KMS-11 (cell line): ENCODE measurements around the gene SELENOI.
"Not testable (repeated sequence)": the region's sequence is repeated elsewhere in the genome, so short reads cannot be mapped to it uniquely, and the experiment has no call there.

Experiments used
- H2AFZ ChIP-seq: fragments of 200-600 bp; sonication (generic); 2 replicates; pipeline ENCODE4 v1.6.1; 2016; ENCODE audit warnings: antibody characterized with exemption, mixed run types, low read depth
- H3K27ac ChIP-seq: fragments of 200-600 bp; sonication (generic); 2 replicates; pipeline ENCODE4 v1.6.1; 2016; ENCODE audit warnings: mild to moderate bottlenecking, mixed run types
- H3K27me3 ChIP-seq: fragments of 200-600 bp; sonication (generic); 2 replicates; pipeline ENCODE4 v1.6.1; 2017; ENCODE audit warnings: mild to moderate bottlenecking, low read depth, mixed run types, moderate library complexity; ENCODE audit not compliant: insufficient read depth
- H3K36me3 ChIP-seq: fragments of 200-600 bp; sonication (generic); 2 replicates; pipeline ENCODE4 v1.6.1; 2017; ENCODE audit warnings: mild to moderate bottlenecking, mixed run types; ENCODE audit not compliant: insufficient read depth
- H3K4me1 ChIP-seq: fragments of 200-600 bp; sonication (generic); 2 replicates; pipeline ENCODE4 v1.6.1; 2016; ENCODE audit warnings: mild to moderate bottlenecking, low read depth, mixed run types; ENCODE audit not compliant: poor library complexity, severe bottlenecking
- H3K4me2 ChIP-seq: fragments of 200-600 bp; sonication (generic); 2 replicates; pipeline ENCODE4 v1.7.0; 2016; ENCODE audit warnings: mild to moderate bottlenecking, mixed run types
- H3K4me3 ChIP-seq: fragments of 200-600 bp; sonication (generic); IDR thresholded peaks from 2 replicates; pipeline ENCODE4 v1.6.1; 2017; ENCODE audit warnings: low read depth, low read length, mixed read lengths; ENCODE audit not compliant: insufficient read depth
- H3K79me2 ChIP-seq: fragments of 200-600 bp; sonication (generic); 2 replicates; pipeline ENCODE4 v1.6.1; 2016; ENCODE audit warnings: low read depth, mixed run types; ENCODE audit not compliant: insufficient read depth
- H3K9ac ChIP-seq: fragments of 200-600 bp; sonication (generic); 2 replicates; pipeline ENCODE4 v1.6.1; 2016; ENCODE audit warnings: mild to moderate bottlenecking, mixed run types
- H4K20me1 ChIP-seq: fragments of 200-600 bp; sonication (generic); 2 replicates; pipeline ENCODE4 v1.6.1; 2016; ENCODE audit warnings: mild to moderate bottlenecking, mixed run types; ENCODE audit not compliant: insufficient read depth
- CTCF ChIP-seq: fragments of 200-600 bp; sonication (generic); conservative IDR thresholded peaks from 2 replicates; pipeline ENCODE4 v1.6.1; 2017; ENCODE audit warnings: low read depth, mild to moderate bottlenecking, antibody characterized with exemption, low read length, moderate library complexity, mixed read lengths

SELENOI gene

GRCh38 chr2:26363958-26364357, 18.0 kb downstream of the SELENOI start:
- Histone ChIP-seq H3K27me3 (no peaks in the 10 kb centered on the region), H3K4me3 (no peak overlapping the region), H3K4me2 (no peak overlapping the region), H3K27ac (no peak overlapping the region), H3K4me1 (peaks cover 22% of the 10 kb centered on the region), H3K79me2 (peaks cover 49% of the 10 kb centered on the region), H3K36me3 (no peaks in the 10 kb centered on the region), H2AFZ (no peak overlapping the region), H4K20me1 (peaks cover 9% of the 10 kb centered on the region), H3K9ac (no peak overlapping the region)
- TF ChIP-seq CTCF = no peak

GRCh38 chr2:26364669-26365068, 18.7 kb downstream of the SELENOI start:
- no peak overlapping the region for H3K27ac ChIP-seq
- H3K4me3 ChIP-seq = no peak overlapping the region
- H3K4me2 ChIP-seq = no peak overlapping the region
- peaks cover 18% of the 10 kb centered on the region for H3K4me1 ChIP-seq
- no peak for TF ChIP-seq CTCF
- no peak overlapping the region for H3K9ac ChIP-seq
- no peak overlapping the region for H2AFZ ChIP-seq
- no peaks in the 10 kb centered on the region for H3K36me3 ChIP-seq
- H4K20me1 ChIP-seq = peaks cover 9% of the 10 kb centered on the region
- peaks cover 41% of the 10 kb centered on the region; the same call in 1 of the 2 replicates for H3K79me2 ChIP-seq
- no peaks in the 10 kb centered on the region for H3K27me3 ChIP-seq

GRCh38 chr2:26366957-26367356, 21.0 kb downstream of the SELENOI start:
- Histone ChIP-seq H3K27ac (no peak overlapping the region), H3K36me3 (no peaks in the 10 kb centered on the region), H3K27me3 (no peaks in the 10 kb centered on the region), H3K4me1 (peaks cover 18% of the 10 kb centered on the region), H3K79me2 (peaks cover 19% of the 10 kb centered on the region; the same call in 1 of the 2 replicates), H3K9ac (no peak overlapping the region), H3K4me3 (no peak overlapping the region), H2AFZ (no peak overlapping the region), H4K20me1 (peaks cover 9% of the 10 kb centered on the region), H3K4me2 (no peak overlapping the region)
- TF ChIP-seq CTCF = no peak

GRCh38 chr2:26369664-26370063, 23.7 kb downstream of the SELENOI start:
- H3K36me3 ChIP-seq, H3K4me3 ChIP-seq, H3K79me2 ChIP-seq, H3K27ac ChIP-seq, H4K20me1 ChIP-seq, H2AFZ ChIP-seq, H3K4me2 ChIP-seq, H3K9ac ChIP-seq, H3K27me3 ChIP-seq, H3K4me1 ChIP-seq: not testable (repeated sequence)

- not testable (repeated sequence) for H3K4me2 ChIP-seq, H3K36me3 ChIP-seq, H3K27ac ChIP-seq, H3K4me1 ChIP-seq, H3K9ac ChIP-seq, H3K27me3 ChIP-seq, H3K79me2 ChIP-seq, H3K4me3 ChIP-seq, H2AFZ ChIP-seq, H4K20me1 ChIP-seq
These were observed 25.0 kb downstream of the SELENOI start for GRCh38 chr2:26370909-26371308.
